Measurements from ENCODE around the gene PIK3R5. TPM values are rescaled to one million over a fixed set of nuclear protein-coding genes. Genes with fewer than 3 reads are reported as not detected.

Gene PIK3R5
- total and polyA plus RNA-seq, 2 donors (not counting 3 experiments of a cell fraction or from before 2014, with no cell fraction given), result not detected

DNA sequence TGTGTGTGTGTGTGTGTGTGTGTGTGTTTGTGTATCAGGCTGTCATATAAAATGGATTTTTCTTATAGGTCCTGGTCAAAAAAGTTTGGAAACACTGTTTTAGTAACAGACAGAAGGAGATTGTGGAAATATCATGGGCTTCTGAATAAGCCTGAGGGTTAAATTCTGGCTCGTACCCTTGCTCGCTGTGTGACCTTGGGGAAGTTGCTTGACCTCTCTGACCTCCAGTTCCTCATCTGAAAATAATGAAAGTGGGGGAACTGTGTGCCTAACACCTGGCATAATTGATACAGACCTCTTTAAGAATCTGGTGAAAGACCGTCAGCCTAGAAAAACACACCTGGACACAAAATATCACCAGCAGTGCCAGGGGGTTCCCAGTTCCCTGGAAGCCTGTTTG lies 72.4 kb downstream of the PIK3R5 start:
- Histone ChIP-seq H3K4me3 (replicated peaks in 1 of 3; ENCODE audit: insufficient read depth in 1 of 3, low read depth in 1 of 3, low read length in 3 of 3) (no peak overlapping the region), H3K4me2 (ENCODE audit: insufficient read depth, low read length) (no peak overlapping the region), H4K20me1 (replicated peaks; ENCODE audit: control insufficient read depth, extremely low read depth, insufficient read depth, low read length) (no peaks in the 10 kb centered on the region), H3K9me1 (replicated peaks; ENCODE audit: control insufficient read depth, extremely low read depth, insufficient read depth, low read length) (no peaks in the 10 kb centered on the region), H3K4me1 (ENCODE audit: control insufficient read depth, extremely low read depth, insufficient read depth, low read length) (no peaks in the 10 kb centered on the region), H3K79me2 (ENCODE audit: control insufficient read depth, insufficient read depth, low read length) (no peaks in the 10 kb centered on the region), H3K36me3 (ENCODE audit: control insufficient read depth in 2 of 2, extremely low read depth in 1 of 2, insufficient read depth in 2 of 2, low read length in 2 of 2) (no peaks in the 10 kb centered on the region), H3K27ac (ENCODE audit: insufficient read depth, low read depth, low read length) (no peak overlapping the region), H3K27me3 (ENCODE audit: control insufficient read depth in 2 of 2, insufficient read depth in 2 of 2, low read length in 2 of 2) (no peaks in the 10 kb centered on the region), H3K9ac (replicated peaks; ENCODE audit: extremely low read depth, insufficient read depth, low read length) (no peak overlapping the region), H2AFZ (ENCODE audit: low read depth, low read length) (no peak overlapping the region), H3K9me3 (replicated peaks; ENCODE audit: control insufficient read depth, insufficient read depth, low read length) (no peaks in the 10 kb centered on the region)
- DNase-seq (ENCODE audit: low read depth, low spot score), result no peak
- ChIA-PET POLR2A (no interaction called here), CTCF (interaction anchor here (1.5 kb wide), 1 partner anchor 833 kb away, joined by 4 read pairs; no protein-coding TSS in a partner anchor)
- intact Hi-C loops (cut with micrococcal nuclease), result loop anchor here (10.0 kb wide), 1 partner anchor 632 kb away; no protein-coding TSS in a partner anchor
- TF ChIP-seq JUN (IDR thresholded peaks at IDR 0.05; ENCODE audit: borderline replicate concordance, insufficient read depth, insufficient read length, low read depth), result no peak
- no peak for TF ChIP-seq POLR2AphosphoS5 (IDR thresholded peaks at IDR 0.05; ENCODE audit: insufficient read depth, low read depth, low read length)
- TF ChIP-seq GATA2 (IDR thresholded peaks at IDR 0.05; ENCODE audit: insufficient read depth, insufficient read length, low read depth, low read length), result no peak
- TF ChIP-seq POLR2A (IDR thresholded peaks at IDR 0.05; ENCODE audit: low read depth, low read length), result no peak
- TF ChIP-seq, protein P1, sequence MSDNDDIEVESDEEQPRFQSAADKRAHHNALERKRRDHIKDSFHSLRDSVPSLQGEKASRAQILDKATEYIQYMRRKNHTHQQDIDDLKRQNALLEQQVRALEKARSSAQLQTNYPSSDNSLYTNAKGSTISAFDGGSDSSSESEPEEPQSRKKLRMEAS (IDR thresholded peaks at IDR 0.05; ENCODE audit: insufficient read depth, insufficient read length), result no peak
- TF ChIP-seq, protein P2, sequence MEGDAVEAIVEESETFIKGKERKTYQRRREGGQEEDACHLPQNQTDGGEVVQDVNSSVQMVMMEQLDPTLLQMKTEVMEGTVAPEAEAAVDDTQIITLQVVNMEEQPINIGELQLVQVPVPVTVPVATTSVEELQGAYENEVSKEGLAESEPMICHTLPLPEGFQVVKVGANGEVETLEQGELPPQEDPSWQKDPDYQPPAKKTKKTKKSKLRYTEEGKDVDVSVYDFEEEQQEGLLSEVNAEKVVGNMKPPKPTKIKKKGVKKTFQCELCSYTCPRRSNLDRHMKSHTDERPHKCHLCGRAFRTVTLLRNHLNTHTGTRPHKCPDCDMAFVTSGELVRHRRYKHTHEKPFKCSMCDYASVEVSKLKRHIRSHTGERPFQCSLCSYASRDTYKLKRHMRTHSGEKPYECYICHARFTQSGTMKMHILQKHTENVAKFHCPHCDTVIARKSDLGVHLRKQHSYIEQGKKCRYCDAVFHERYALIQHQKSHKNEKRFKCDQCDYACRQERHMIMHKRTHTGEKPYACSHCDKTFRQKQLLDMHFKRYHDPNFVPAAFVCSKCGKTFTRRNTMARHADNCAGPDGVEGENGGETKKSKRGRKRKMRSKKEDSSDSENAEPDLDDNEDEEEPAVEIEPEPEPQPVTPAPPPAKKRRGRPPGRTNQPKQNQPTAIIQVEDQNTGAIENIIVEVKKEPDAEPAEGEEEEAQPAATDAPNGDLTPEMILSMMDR (IDR thresholded peaks at IDR 0.05; ENCODE audit: extremely low read depth in 1 of 2, insufficient read depth in 1 of 2, low read depth in 1 of 2, low read length in 2 of 2), result no peak
- TF ChIP-seq FOS (IDR thresholded peaks at IDR 0.05; ENCODE audit: borderline replicate concordance, insufficient read depth, low read length), result no peak
- no peak for TF ChIP-seq MYC (IDR thresholded peaks at IDR 0.05; ENCODE audit: low read depth, low read length)
- TF ChIP-seq EZH2 (IDR thresholded peaks at IDR 0.05; ENCODE audit: borderline replicate concordance, low read depth, low read length, severe bottlenecking), result no peak
- no TSS peak for BruUV-seq (replicated peaks)
- FAIRE-seq, result no peak
- dilution Hi-C loops (cut with MboI; ENCODE audit: extremely low pct_ligation_motif_present, low sequenced_read_pairs), result no loop called here

Data from endothelial cell of umbilical vein (primary cell).